MM.1S (cell line): ENCODE data around the gene DISP3.

Experiments used
- DNase-seq: peaks from one replicate; pipeline ENCODE4 v3.0.0-alpha.2; 2015
- H2AFZ ChIP-seq: fragments of 300-600 bp; sonication (generic); 2 replicates; pipeline ENCODE4 v1.6.0; 2016; ENCODE audit warnings: antibody characterized with exemption, low read length
- H3F3A ChIP-seq: fragments of 300-600 bp; sonication (generic); 2 replicates; pipeline ENCODE4 v1.6.1; 2016; ENCODE audit warnings: mild to moderate bottlenecking, antibody characterized with exemption, low read length, moderate library complexity, mixed read lengths; ENCODE audit not compliant: insufficient read depth
- H3K27ac ChIP-seq: fragments of 300-600 bp; sonication (generic); 2 replicates; pipeline ENCODE4 v1.5.1; 2016; ENCODE audit warnings: mild to moderate bottlenecking, low read length
- H3K27me3 ChIP-seq: fragments of 300-600 bp; sonication (generic); replicated peaks from 2 replicates; pipeline ENCODE4 v1.6.0; 2016; ENCODE audit warnings: low read length; ENCODE audit not compliant: insufficient read depth
- H3K36me3 ChIP-seq: fragments of 300-600 bp; sonication (generic); replicated peaks from 2 replicates; pipeline ENCODE4 v1.6.1; 2016; ENCODE audit warnings: mild to moderate bottlenecking, low read length, mixed read lengths; ENCODE audit not compliant: insufficient read depth
- H3K4me1 ChIP-seq: fragments of 300-600 bp; sonication (generic); 2 replicates; pipeline ENCODE4 v1.6.1; 2016; ENCODE audit warnings: low read length, mixed read lengths
- H3K4me2 ChIP-seq: fragments of 300-600 bp; sonication (generic); 2 replicates; pipeline ENCODE4 v1.6.0; 2016; ENCODE audit warnings: low read depth, low read length
- H3K4me3 ChIP-seq: fragments of 300-600 bp; sonication (generic); 2 replicates; pipeline ENCODE4 v1.5.1; 2016; ENCODE audit warnings: low read length, mixed read lengths
- H3K79me2 ChIP-seq: fragments of 300-600 bp; sonication (generic); 2 replicates; pipeline ENCODE4 v1.6.1; 2016; ENCODE audit warnings: mixed run types, low read length, mixed read lengths
- H3K9ac ChIP-seq: fragments of 300-600 bp; sonication (generic); 2 replicates; pipeline ENCODE4 v1.6.1; 2016; ENCODE audit warnings: low read length, mixed read lengths
- H3K9me2 ChIP-seq: fragments of 300-600 bp; sonication (generic); replicated peaks from 2 replicates; pipeline ENCODE4 v1.6.1; 2016; ENCODE audit warnings: mild to moderate bottlenecking, low read length, mixed read lengths; ENCODE audit not compliant: insufficient read depth
- H3K9me3 ChIP-seq: fragments of 300-600 bp; sonication (generic); replicated peaks from 2 replicates; pipeline ENCODE4 v1.6.1; 2016; ENCODE audit warnings: mild to moderate bottlenecking, low read length, mixed read lengths; ENCODE audit not compliant: insufficient read depth
- H4K20me1 ChIP-seq: fragments of 300-600 bp; sonication (generic); 2 replicates; pipeline ENCODE4 v1.6.1; 2016; ENCODE audit warnings: mild to moderate bottlenecking, low read length, moderate library complexity, mixed read lengths; ENCODE audit not compliant: insufficient read depth
- CTCF ChIP-seq: fragments of 300-600 bp; sonication (generic); IDR thresholded peaks from 2 replicates; pipeline ENCODE4 v1.5.1; 2016; ENCODE audit warnings: antibody characterized with exemption, low read length, mixed read lengths
- EZH2 ChIP-seq: fragments of 300-600 bp; sonication (generic); optimal IDR thresholded peaks from 2 replicates; pipeline ENCODE3; 2017; ENCODE audit warnings: low read depth, mild to moderate bottlenecking, antibody characterized with exemption, low read length, mixed read lengths
- EZH2phosphoT487 ChIP-seq: fragments of 300-600 bp; sonication (generic); IDR thresholded peaks from 2 replicates; pipeline ENCODE4 v1.6.1; 2018; ENCODE audit warnings: antibody characterized with exemption, low read length

Gene DISP3

GRCh38 chr1:11507309-11507708 is 28.4 kb downstream of the DISP3 start:
- Histone ChIP-seq H3K4me3 (no peak overlapping the region), H3K9me2 (no peaks in the 10 kb centered on the region), H3K4me1 (no peaks in the 10 kb centered on the region), H3F3A (no peaks in the 10 kb centered on the region), H3K9ac (no peak overlapping the region), H3K79me2 (no peaks in the 10 kb centered on the region), H3K27ac (no peak overlapping the region), H3K36me3 (no peaks in the 10 kb centered on the region), H3K4me2 (no peak overlapping the region), H3K27me3 (peaks cover 30% of the 10 kb centered on the region), H2AFZ (no peak overlapping the region), H4K20me1 (no peaks in the 10 kb centered on the region), H3K9me3 (no peaks in the 10 kb centered on the region)
- TF ChIP-seq CTCF (no peak), EZH2phosphoT487 (no peak), EZH2 (no peak)
- DNase-seq: no peak

- no peaks in the 10 kb centered on the region for H4K20me1 ChIP-seq
- H3K9ac ChIP-seq: no peak overlapping the region
- no peak overlapping the region for H3K27ac ChIP-seq
- TF ChIP-seq EZH2phosphoT487: no peak
- TF ChIP-seq CTCF: no peak
- TF ChIP-seq EZH2: no peak
- H3F3A ChIP-seq: no peaks in the 10 kb centered on the region
- no peaks in the 10 kb centered on the region for H3K9me3 ChIP-seq
- H3K4me3 ChIP-seq: no peak overlapping the region
- no peaks in the 10 kb centered on the region for H3K4me1 ChIP-seq
- H3K36me3 ChIP-seq: no peaks in the 10 kb centered on the region
- no peaks in the 10 kb centered on the region for H3K79me2 ChIP-seq
- peaks cover 13% of the 10 kb centered on the region for H3K27me3 ChIP-seq
- no peaks in the 10 kb centered on the region for H3K9me2 ChIP-seq
- DNase-seq: no peak
- H2AFZ ChIP-seq: no peak overlapping the region
- no peak overlapping the region for H3K4me2 ChIP-seq
Measured at GRCh38 chr1:11513681-11514080, 34.7 kb downstream of the DISP3 start.

GRCh38 chr1:11514366-11514765 is 35.4 kb downstream of the DISP3 start:
- no peaks in the 10 kb centered on the region for H3K9me2 ChIP-seq
- H3K4me1 ChIP-seq: no peaks in the 10 kb centered on the region
- H3K27ac ChIP-seq: no peak overlapping the region
- H3K4me3 ChIP-seq: no peak overlapping the region
- H2AFZ ChIP-seq: no peak overlapping the region
- H3K79me2 ChIP-seq: no peaks in the 10 kb centered on the region
- no peaks in the 10 kb centered on the region for H3F3A ChIP-seq
- H3K9ac ChIP-seq: no peak overlapping the region
- no peak for DNase-seq
- H3K27me3 ChIP-seq: peaks cover 12% of the 10 kb centered on the region
- no peak for TF ChIP-seq EZH2
- TF ChIP-seq CTCF: no peak
- no peak for TF ChIP-seq EZH2phosphoT487
- no peaks in the 10 kb centered on the region for H3K36me3 ChIP-seq
- no peaks in the 10 kb centered on the region for H4K20me1 ChIP-seq
- H3K4me2 ChIP-seq: no peak overlapping the region
- H3K9me3 ChIP-seq: no peaks in the 10 kb centered on the region
